Measurements from ENCODE around the gene PRSS50. TPM values are rescaled to one million over a fixed set of nuclear protein-coding genes. Genes with fewer than 3 reads are reported as not detected.

Gene PRSS50
- polyA plus RNA-seq, 1 of the 3 experiments (the other 2 are of a cell fraction): not detected

- CTCF ChIA-PET: interaction anchor here (1.1 to 5.4 kb wide), 3 partner anchors 182 to 239 kb away, joined by 3 to 24 read pairs (median 5); no protein-coding TSS in a partner anchor
These were observed 46.7 kb downstream of the PRSS50 start for GRCh38 chr3:46670891-46671427.

GRCh38 chr3:46670000-46670890 is 47.4 kb downstream of the PRSS50 start:
- H2AFZ ChIP-seq (ENCODE audit: low read depth): no peak overlapping the region
- ChIA-PET CTCF (interaction anchor here (1.1 to 5.4 kb wide), 4 partner anchors 27 to 239 kb away, joined by 3 to 24 read pairs (median 4); no protein-coding TSS in a partner anchor), POLR2A (no interaction called here)
- no peaks in the 10 kb centered on the region for H4K20me1 ChIP-seq (ENCODE audit: insufficient read depth)
- H3K27me3 ChIP-seq (ENCODE audit: insufficient read depth): no peaks in the 10 kb centered on the region
- no peak overlapping the region for H3K4me3 ChIP-seq (ENCODE audit: low read depth in 2 of 2, low read length in 1 of 2)
- H3K27ac ChIP-seq (ENCODE audit: low read depth in 2 of 2, low read length in 1 of 2): no peak overlapping the region
- H3K9me3 ChIP-seq: no peaks in the 10 kb centered on the region
- H3K9ac ChIP-seq: no peak overlapping the region
- 77% methylated on average over 10 of the region's 17 CpGs for WGBS (ENCODE audit: low lambda C conversion rate)
- no peaks in the 10 kb centered on the region for H3F3A ChIP-seq (replicated peaks; ENCODE audit: insufficient read depth)
- no peaks in the 10 kb centered on the region for H3K36me3 ChIP-seq (replicated peaks in 1 of 2; ENCODE audit: control insufficient read depth in 1 of 2, insufficient read depth in 2 of 2, low read length in 1 of 2)
- no peaks in the 10 kb centered on the region for H3K79me2 ChIP-seq (ENCODE audit: insufficient read depth)
- no peak overlapping the region for H3K4me2 ChIP-seq
- peaks cover 0 to 23% of the 10 kb centered on the region in 2 experiments; a peak in 1 of 4 replicates for H3K4me1 ChIP-seq (ENCODE audit: control insufficient read depth in 1 of 2, insufficient read depth in 2 of 2, low read depth in 1 of 2, low read length in 1 of 2)
- peak; percentile 11 for DNase-seq
- no peaks in the 10 kb centered on the region for H3K9me2 ChIP-seq
- TF ChIP-seq ZBTB33 (IDR thresholded peaks at IDR 0.05; ENCODE audit: borderline replicate concordance, low read depth) (no peak), TCF12 (IDR thresholded peaks at IDR 0.05) (no peak), SIN3A (IDR thresholded peaks at IDR 0.05; ENCODE audit: borderline replicate concordance, low read depth, low read length) (no peak), MXI1 (IDR thresholded peaks at IDR 0.05; ENCODE audit: low read depth, low read length) (no peak), FOXM1 (IDR thresholded peaks at IDR 0.05; ENCODE audit: low read depth) (no peak), MEF2A (IDR thresholded peaks at IDR 0.05; ENCODE audit: borderline replicate concordance, low read depth) (no peak), REST (IDR thresholded peaks at IDR 0.05; ENCODE audit: low read depth, low read length) (no peak), PBX3 (IDR thresholded peaks at IDR 0.05) (no peak), EP300 (IDR thresholded peaks at IDR 0.05; ENCODE audit: borderline replicate concordance in 1 of 2, low read depth in 1 of 2, low read length in 1 of 2) (no peak), GATA2 (CRISPR knock-in tag; IDR thresholded peaks at IDR 0.05) (no peak)

More at GRCh38 chr3:46670891-46671427, 46.7 kb downstream of the PRSS50 start:
- no peaks in the 10 kb centered on the region for H3K36me3 ChIP-seq (replicated peaks in 1 of 2; ENCODE audit: control insufficient read depth in 1 of 2, insufficient read depth in 2 of 2, low read length in 1 of 2)
- DNase-seq: peak; percentile 11
- H3K9ac ChIP-seq: no peak overlapping the region
- no peaks in the 10 kb centered on the region for H3F3A ChIP-seq (replicated peaks; ENCODE audit: insufficient read depth)
- no peaks in the 10 kb centered on the region for H4K20me1 ChIP-seq (ENCODE audit: insufficient read depth)
- H3K9me3 ChIP-seq: no peaks in the 10 kb centered on the region
- POLR2A ChIA-PET: no interaction called here
- no peaks in the 10 kb centered on the region for H3K79me2 ChIP-seq (ENCODE audit: insufficient read depth)
- no peaks in the 10 kb centered on the region for H3K9me2 ChIP-seq
- WGBS (ENCODE audit: low lambda C conversion rate): 33% methylated on average over 1 of the region's 4 CpGs
- H3K4me2 ChIP-seq: no peak overlapping the region
- no peak for TF ChIP-seq CTCF (IDR thresholded peaks at IDR 0.05)
- no peaks in the 10 kb centered on the region for H3K27me3 ChIP-seq (ENCODE audit: insufficient read depth)
- no peak overlapping the region for H2AFZ ChIP-seq (ENCODE audit: low read depth)
- H3K27ac ChIP-seq (ENCODE audit: low read depth in 2 of 2, low read length in 1 of 2): no peak overlapping the region
- H3K4me3 ChIP-seq (ENCODE audit: low read depth in 2 of 2, low read length in 1 of 2): no peak overlapping the region
- H3K4me1 ChIP-seq (ENCODE audit: control insufficient read depth in 1 of 2, insufficient read depth in 2 of 2, low read depth in 1 of 2, low read length in 1 of 2): peaks cover 0 to 21% of the 10 kb centered on the region in 2 experiments; a peak in 1 of 4 replicates
